ENCODE measurements around the gene FILIP1L. TPM values are rescaled to one million over a fixed set of nuclear protein-coding genes. Genes with fewer than 3 reads are reported as not detected.

FILIP1L gene
- total RNA-seq, 2 experiments from 2014 or later, result 0.10 to 0.17 TPM

- Mint-ChIP-seq H3K4me3 (no peak overlapping the region), H3K9me3 (no peaks in the 10 kb centered on the region), H3K27ac (no peak overlapping the region), H3K4me1 (ENCODE audit: low read depth) (no peaks in the 10 kb centered on the region), H3K36me3 (peaks cover 43% of the 10 kb centered on the region), H3K27me3 (no peaks in the 10 kb centered on the region)
- POLR2A ChIA-PET, result no interaction called here
- intact Hi-C loops (cut with micrococcal nuclease), result no loop called here
- CTCF ChIA-PET, result no interaction called here
- no peak for DNase-seq
These were observed 34.8 kb upstream of the FILIP1L start for GRCh38 chr3:100149130-100149529.

DNA sequence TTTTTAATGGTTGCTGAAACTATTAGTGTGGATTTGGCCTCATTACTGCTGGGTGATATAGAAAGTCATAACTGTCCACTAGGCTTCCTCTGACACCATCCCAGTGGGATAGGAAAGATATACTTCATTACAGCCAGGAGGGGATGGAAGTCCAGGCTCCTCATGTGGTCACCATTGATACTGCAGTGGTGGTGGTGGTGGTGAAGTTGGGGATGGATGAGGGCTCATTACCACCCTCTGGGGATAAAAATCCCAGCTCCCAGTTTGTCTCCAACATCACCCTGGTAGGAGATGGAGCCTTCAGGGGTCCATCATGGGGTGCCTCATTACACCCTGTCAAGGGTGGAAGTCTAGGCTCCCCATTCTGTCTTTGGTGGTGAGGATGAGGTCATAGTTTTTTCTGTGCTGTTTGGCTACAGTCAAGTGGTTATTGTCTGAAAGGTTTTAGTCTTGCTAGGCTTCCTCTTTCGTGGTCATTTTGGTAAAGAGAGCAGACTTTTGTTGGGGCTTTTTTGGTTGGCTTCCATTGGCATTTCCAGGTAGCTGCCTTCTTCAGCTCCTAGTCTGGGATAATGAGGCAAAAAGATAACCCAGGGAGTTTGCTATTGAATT, 30.1 kb upstream of the FILIP1L start:
- Mint-ChIP-seq H3K36me3 (peaks cover 17% of the 10 kb centered on the region), H3K9me3 (peaks cover 18% of the 10 kb centered on the region), H3K27ac (no peak overlapping the region), H3K4me3 (no peak overlapping the region), H3K4me1 (ENCODE audit: low read depth) (no peaks in the 10 kb centered on the region), H3K27me3 (no peaks in the 10 kb centered on the region)
- no peak for DNase-seq
- intact Hi-C loops (cut with micrococcal nuclease), result no loop called here
- ChIA-PET POLR2A (no interaction called here), CTCF (no interaction called here)

DNA sequence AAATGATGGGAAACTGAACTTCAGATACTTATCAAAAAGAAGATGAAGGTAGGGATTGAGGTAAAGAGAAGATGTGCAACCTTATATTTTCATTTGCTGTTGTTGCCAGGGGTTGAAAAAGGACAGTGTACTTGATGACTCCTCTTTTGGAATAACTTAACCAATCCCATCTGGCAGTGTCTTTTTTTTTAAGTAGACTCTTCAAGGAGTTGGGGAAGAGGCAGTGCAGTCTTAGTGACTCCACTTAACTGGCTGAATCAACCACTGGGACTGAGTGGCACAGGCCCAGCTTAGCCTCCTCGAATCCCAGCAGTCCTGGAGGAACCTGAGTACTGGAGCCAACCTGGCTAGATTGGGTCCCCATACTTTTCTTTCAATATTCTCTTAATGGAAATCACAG, 27.3 kb upstream of the FILIP1L start:
- H3K27me3 Mint-ChIP-seq, result no peaks in the 10 kb centered on the region
- H3K4me3 Mint-ChIP-seq, result no peak overlapping the region
- H3K4me1 Mint-ChIP-seq (ENCODE audit: low read depth), result no peaks in the 10 kb centered on the region
- ChIA-PET CTCF (no interaction called here), POLR2A (no interaction called here)
- H3K36me3 Mint-ChIP-seq, result peaks cover 7% of the 10 kb centered on the region
- peaks cover 18% of the 10 kb centered on the region for H3K9me3 Mint-ChIP-seq
- no peak for DNase-seq
- intact Hi-C loops (cut with micrococcal nuclease), result no loop called here
- H3K27ac Mint-ChIP-seq, result no peak overlapping the region

- CTCF ChIA-PET, result interaction anchor here (1.3 kb wide), 1 partner anchor 72 kb away, joined by 3 read pairs; no protein-coding TSS in a partner anchor
- no peaks in the 10 kb centered on the region for H3K4me1 Mint-ChIP-seq (ENCODE audit: low read depth)
- H3K27ac Mint-ChIP-seq, result no peak overlapping the region
- DNase-seq, result no peak
- no peaks in the 10 kb centered on the region for H3K27me3 Mint-ChIP-seq
- no peak overlapping the region for H3K4me3 Mint-ChIP-seq
- peaks cover 18% of the 10 kb centered on the region for H3K9me3 Mint-ChIP-seq
- POLR2A ChIA-PET, result no interaction called here
- peaks cover 8% of the 10 kb centered on the region for H3K36me3 Mint-ChIP-seq
- intact Hi-C loops (cut with micrococcal nuclease), result no loop called here
These were observed 26.7 kb upstream of the FILIP1L start for GRCh38 chr3:100140976-100141375.

DNA sequence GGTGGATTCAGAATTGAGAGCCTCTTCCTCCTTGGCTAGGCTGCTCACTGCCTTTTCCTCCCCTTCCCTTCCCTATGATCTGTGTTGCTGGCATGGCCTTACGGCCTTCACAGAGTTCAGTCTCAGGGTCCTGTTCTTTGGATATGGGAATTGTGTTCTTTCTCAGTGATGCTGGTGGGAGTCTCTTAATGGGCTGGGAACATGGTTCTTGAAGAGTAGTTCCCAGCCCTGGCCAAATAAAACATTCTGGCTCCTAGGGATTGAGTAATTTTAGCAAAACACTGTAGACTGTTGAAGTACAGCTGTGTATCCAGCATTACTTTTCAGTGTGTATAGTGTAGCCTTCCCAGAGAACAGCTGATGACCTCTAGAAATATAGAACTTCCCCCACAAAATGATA, 22.6 kb upstream of the FILIP1L start:
- peaks cover 5% of the 10 kb centered on the region for H3K36me3 Mint-ChIP-seq
- no peak for DNase-seq
- H3K9me3 Mint-ChIP-seq, result peaks cover 5% of the 10 kb centered on the region
- ChIA-PET CTCF (interaction anchor here (0.7 kb wide), 1 partner anchor 25 kb away, joined by 3 read pairs; no protein-coding TSS in a partner anchor), POLR2A (no interaction called here)
- intact Hi-C loops (cut with micrococcal nuclease), result no loop called here
- H3K27me3 Mint-ChIP-seq, result no peaks in the 10 kb centered on the region
- no peak overlapping the region for H3K4me3 Mint-ChIP-seq
- H3K27ac Mint-ChIP-seq, result no peak overlapping the region
- H3K4me1 Mint-ChIP-seq (ENCODE audit: low read depth), result no peaks in the 10 kb centered on the region

- Mint-ChIP-seq H3K36me3 (peaks cover 2% of the 10 kb centered on the region), H3K4me1 (ENCODE audit: low read depth) (no peaks in the 10 kb centered on the region), H3K4me3 (no peak overlapping the region), H3K27me3 (no peaks in the 10 kb centered on the region), H3K9me3 (no peaks in the 10 kb centered on the region), H3K27ac (no peak overlapping the region)
- no peak for DNase-seq
- POLR2A ChIA-PET, result no interaction called here
- CTCF ChIA-PET, result no interaction called here
- intact Hi-C loops (cut with micrococcal nuclease), result no loop called here
These were observed 16.9 kb upstream of the FILIP1L start for GRCh38 chr3:100131241-100131640.

DNA sequence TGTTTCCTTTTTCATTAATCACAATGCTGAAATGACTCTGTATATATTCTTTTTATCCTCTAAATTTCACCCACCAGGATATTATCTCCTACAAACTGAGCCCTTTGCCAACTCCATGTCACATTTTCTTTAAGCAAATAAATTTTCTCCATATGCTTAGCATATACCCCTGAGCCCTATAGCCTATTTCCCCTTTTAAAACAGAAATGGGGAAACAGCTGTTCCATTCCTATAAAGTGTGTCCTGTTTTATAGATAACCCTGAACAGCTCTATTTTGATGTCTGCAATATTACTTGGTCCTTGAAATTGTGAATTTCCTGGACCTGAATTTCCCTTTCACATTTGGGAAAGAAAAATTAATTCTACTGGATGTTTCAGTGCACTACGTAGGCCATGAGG, 15.6 kb upstream of the FILIP1L start:
- Mint-ChIP-seq H3K4me3 (no peak overlapping the region), H3K9me3 (no peaks in the 10 kb centered on the region), H3K36me3 (no peaks in the 10 kb centered on the region), H3K27me3 (no peaks in the 10 kb centered on the region), H3K27ac (no peak overlapping the region), H3K4me1 (ENCODE audit: low read depth) (no peaks in the 10 kb centered on the region)
- intact Hi-C loops (cut with micrococcal nuclease), result no loop called here
- CTCF ChIA-PET, result interaction anchor here (0.6 kb wide), 1 partner anchor 1769 kb away, joined by 3 read pairs; no protein-coding TSS in a partner anchor
- POLR2A ChIA-PET, result no interaction called here
- no peak for DNase-seq

DNA sequence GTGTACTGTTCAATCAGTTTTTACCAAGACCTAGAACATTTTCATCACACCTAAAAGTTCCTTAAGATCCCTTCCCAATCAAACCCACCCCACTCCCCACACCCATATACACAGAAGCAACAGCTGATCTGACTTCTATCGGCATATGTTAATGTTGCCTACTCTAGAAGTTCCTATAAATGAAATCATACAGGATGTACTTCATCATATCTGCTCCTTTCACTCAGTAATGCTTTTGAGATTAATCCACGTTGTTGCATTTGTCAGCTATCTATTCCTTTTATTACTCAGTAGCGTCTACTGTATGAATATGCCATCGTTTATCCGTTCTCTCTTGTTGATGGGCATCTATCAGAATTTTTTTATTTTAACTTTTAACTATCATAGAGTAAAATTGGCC, 14.3 kb upstream of the FILIP1L start:
- Mint-ChIP-seq H3K27me3 (no peaks in the 10 kb centered on the region), H3K36me3 (no peaks in the 10 kb centered on the region), H3K4me3 (no peak overlapping the region), H3K4me1 (ENCODE audit: low read depth) (no peaks in the 10 kb centered on the region), H3K9me3 (no peaks in the 10 kb centered on the region), H3K27ac (no peak overlapping the region)
- POLR2A ChIA-PET, result no interaction called here
- DNase-seq, result no peak
- intact Hi-C loops (cut with micrococcal nuclease), result no loop called here
- CTCF ChIA-PET, result no interaction called here

- no peak overlapping the region for H3K27ac Mint-ChIP-seq
- ChIA-PET POLR2A (no interaction called here), CTCF (no interaction called here)
- no peaks in the 10 kb centered on the region for H3K4me1 Mint-ChIP-seq (ENCODE audit: low read depth)
- H3K27me3 Mint-ChIP-seq, result no peaks in the 10 kb centered on the region
- intact Hi-C loops (cut with micrococcal nuclease), result no loop called here
- H3K4me3 Mint-ChIP-seq, result no peak overlapping the region
- H3K9me3 Mint-ChIP-seq, result no peaks in the 10 kb centered on the region
- DNase-seq, result no peak
- H3K36me3 Mint-ChIP-seq, result no peaks in the 10 kb centered on the region
These were observed 13.5 kb upstream of the FILIP1L start for GRCh38 chr3:100127792-100128191.

- intact Hi-C loops (cut with micrococcal nuclease), result no loop called here
- H3K27ac Mint-ChIP-seq, result no peak overlapping the region
- ChIA-PET CTCF (no interaction called here), POLR2A (no interaction called here)
- DNase-seq, result no peak
- H3K4me1 Mint-ChIP-seq (ENCODE audit: low read depth), result no peaks in the 10 kb centered on the region
- H3K36me3 Mint-ChIP-seq, result no peaks in the 10 kb centered on the region
- H3K9me3 Mint-ChIP-seq, result no peaks in the 10 kb centered on the region
- no peak overlapping the region for H3K4me3 Mint-ChIP-seq
- no peaks in the 10 kb centered on the region for H3K27me3 Mint-ChIP-seq
These were observed 11.0 kb upstream of the FILIP1L start for GRCh38 chr3:100125161-100125938.

- ChIA-PET POLR2A (interaction anchor here (0.6 kb wide), 1 partner anchor 323 kb away, joined by 4 read pairs; no protein-coding TSS in a partner anchor), CTCF (no interaction called here)
- no peak overlapping the region for H3K27ac Mint-ChIP-seq
- H3K36me3 Mint-ChIP-seq, result no peaks in the 10 kb centered on the region
- H3K4me3 Mint-ChIP-seq, result no peak overlapping the region
- intact Hi-C loops (cut with micrococcal nuclease), result no loop called here
- H3K27me3 Mint-ChIP-seq, result no peaks in the 10 kb centered on the region
- H3K9me3 Mint-ChIP-seq, result no peaks in the 10 kb centered on the region
- no peaks in the 10 kb centered on the region for H3K4me1 Mint-ChIP-seq (ENCODE audit: low read depth)
- no peak for DNase-seq
These were observed 10.0 kb upstream of the FILIP1L start for GRCh38 chr3:100124201-100124761.

DNA sequence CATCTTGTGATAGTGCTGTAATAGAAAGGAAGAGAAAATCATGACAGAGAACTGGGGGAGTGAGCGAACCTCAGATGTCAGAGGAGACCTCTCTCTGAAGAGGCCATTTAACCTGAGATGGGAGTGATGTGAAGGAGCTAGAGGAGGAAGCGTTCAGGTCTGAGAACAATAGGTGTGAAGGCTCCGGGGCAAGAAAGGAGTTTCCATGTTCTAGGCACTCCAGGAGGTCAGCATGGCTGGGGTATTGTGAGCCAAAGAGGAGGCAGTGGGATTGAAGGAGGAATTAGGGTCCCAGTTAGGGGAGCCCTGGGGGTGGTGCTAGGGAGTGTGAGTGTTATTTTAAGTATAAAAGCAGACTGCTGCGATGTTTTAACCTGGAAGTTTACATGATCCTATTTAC, 8.8 kb upstream of the FILIP1L start:
- CTCF ChIA-PET, result no interaction called here
- H3K27ac Mint-ChIP-seq, result no peak overlapping the region
- H3K27me3 Mint-ChIP-seq, result no peaks in the 10 kb centered on the region
- no peaks in the 10 kb centered on the region for H3K9me3 Mint-ChIP-seq
- intact Hi-C loops (cut with micrococcal nuclease), result no loop called here
- no peak for DNase-seq
- H3K4me3 Mint-ChIP-seq, result no peak overlapping the region
- no peaks in the 10 kb centered on the region for H3K36me3 Mint-ChIP-seq
- POLR2A ChIA-PET, result no interaction called here
- H3K4me1 Mint-ChIP-seq (ENCODE audit: low read depth), result no peaks in the 10 kb centered on the region

DNA sequence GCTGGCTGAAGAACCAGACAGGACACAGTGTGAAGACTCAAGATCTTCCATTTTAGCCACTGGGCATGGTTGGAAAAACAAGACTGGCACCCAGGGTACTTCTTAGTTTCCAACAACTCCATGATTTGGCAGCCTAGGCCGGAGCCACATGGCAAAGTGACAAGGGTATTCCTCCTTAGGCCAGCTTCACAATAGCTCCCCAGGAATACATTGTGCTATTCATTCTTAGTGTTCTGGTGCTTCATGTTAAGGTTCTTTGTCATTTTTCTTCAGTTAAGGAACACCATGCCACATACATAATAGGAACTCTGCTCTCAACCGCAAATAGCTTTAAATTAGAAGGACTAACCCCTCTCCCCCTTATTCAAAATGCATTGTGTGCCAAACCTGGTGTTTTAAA, 8.0 kb upstream of the FILIP1L start:
- POLR2A ChIA-PET, result no interaction called here
- no peak for DNase-seq
- no peaks in the 10 kb centered on the region for H3K9me3 Mint-ChIP-seq
- no peaks in the 10 kb centered on the region for H3K4me1 Mint-ChIP-seq (ENCODE audit: low read depth)
- intact Hi-C loops (cut with micrococcal nuclease), result no loop called here
- no peaks in the 10 kb centered on the region for H3K36me3 Mint-ChIP-seq
- no peak overlapping the region for H3K4me3 Mint-ChIP-seq
- CTCF ChIA-PET, result interaction anchor here (0.7 kb wide), 1 partner anchor 338 kb away, joined by 3 read pairs; no protein-coding TSS in a partner anchor
- no peaks in the 10 kb centered on the region for H3K27me3 Mint-ChIP-seq
- no peak overlapping the region for H3K27ac Mint-ChIP-seq

All from activated CD4-positive, alpha-beta memory T cell treated with anti-CD3 and anti-CD28 coated beads for 36 hours (primary cell).